ENCODE results near the gene DECR2.

- TF ChIP-seq POLR2A (IDR thresholded peaks at IDR 0.05) = no peak
- TF ChIP-seq, protein P1, sequence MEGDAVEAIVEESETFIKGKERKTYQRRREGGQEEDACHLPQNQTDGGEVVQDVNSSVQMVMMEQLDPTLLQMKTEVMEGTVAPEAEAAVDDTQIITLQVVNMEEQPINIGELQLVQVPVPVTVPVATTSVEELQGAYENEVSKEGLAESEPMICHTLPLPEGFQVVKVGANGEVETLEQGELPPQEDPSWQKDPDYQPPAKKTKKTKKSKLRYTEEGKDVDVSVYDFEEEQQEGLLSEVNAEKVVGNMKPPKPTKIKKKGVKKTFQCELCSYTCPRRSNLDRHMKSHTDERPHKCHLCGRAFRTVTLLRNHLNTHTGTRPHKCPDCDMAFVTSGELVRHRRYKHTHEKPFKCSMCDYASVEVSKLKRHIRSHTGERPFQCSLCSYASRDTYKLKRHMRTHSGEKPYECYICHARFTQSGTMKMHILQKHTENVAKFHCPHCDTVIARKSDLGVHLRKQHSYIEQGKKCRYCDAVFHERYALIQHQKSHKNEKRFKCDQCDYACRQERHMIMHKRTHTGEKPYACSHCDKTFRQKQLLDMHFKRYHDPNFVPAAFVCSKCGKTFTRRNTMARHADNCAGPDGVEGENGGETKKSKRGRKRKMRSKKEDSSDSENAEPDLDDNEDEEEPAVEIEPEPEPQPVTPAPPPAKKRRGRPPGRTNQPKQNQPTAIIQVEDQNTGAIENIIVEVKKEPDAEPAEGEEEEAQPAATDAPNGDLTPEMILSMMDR (IDR thresholded peaks at IDR 0.05) = no peak
Measured at GRCh38 chr16:399340-400019, 2.2 kb upstream of the DECR2 start.

Measured in adrenal gland (tissue), 5 donors.